GM23338 (cell line): ENCODE results near the gene FILIP1L. TPM values are rescaled to one million over a fixed set of nuclear protein-coding genes. Genes with fewer than 3 reads are reported as not detected.

Source experiments
- ATAC-seq: fragments of 200-7000 bp; cut with Tn5 transposase; 3 replicates; pipeline ENCODE4 v1.9.1; 2020
- DNase-seq: peaks from one replicate; pipeline ENCODE4 v3.0.0-alpha.2; 2015; ENCODE audit warnings: low spot score
- H2AFZ ChIP-seq: fragments of 200-600 bp; sonication (generic); 2 replicates; pipeline ENCODE4 v1.8.0; 2016; ENCODE audit warnings: antibody characterized with exemption, mild to moderate bottlenecking, moderate library complexity
- H3F3A ChIP-seq: fragments of 200-600 bp; sonication (generic); replicated peaks from 2 replicates; pipeline ENCODE4 v1.8.0; 2017; ENCODE audit warnings: antibody characterized with exemption, mixed run types, low read depth
- H3K27ac ChIP-seq: fragments of 200-600 bp; sonication (generic); 2 replicates; pipeline ENCODE4 v1.6.1; 2016; ENCODE audit warnings: low read depth
- H3K27me3 ChIP-seq: fragments of 200-600 bp; sonication (generic); 2 replicates; pipeline ENCODE4 v1.8.0; 2016; ENCODE audit warnings: mild to moderate bottlenecking, mixed run types, moderate library complexity; ENCODE audit not compliant: insufficient read depth
- H3K36me3 ChIP-seq: fragments of 200-600 bp; sonication (generic); 2 replicates; pipeline ENCODE4 v1.8.0; 2016; ENCODE audit warnings: mild to moderate bottlenecking; ENCODE audit not compliant: insufficient read depth
- H3K4me1 ChIP-seq: fragments of 200-600 bp; sonication (generic); 2 replicates; pipeline ENCODE4 v1.8.0; 2016; ENCODE audit warnings: mild to moderate bottlenecking, moderate library complexity; ENCODE audit not compliant: insufficient read depth
- H3K4me2 ChIP-seq: fragments of 200-600 bp; sonication (generic); 2 replicates; pipeline ENCODE4 v1.7.1; 2017; ENCODE audit warnings: mixed run types
- H3K4me3 ChIP-seq: fragments of 200-600 bp; sonication (generic); 2 replicates; pipeline ENCODE4 v1.6.1; 2016; ENCODE audit warnings: mixed run types
- H3K79me2 ChIP-seq: fragments of 200-600 bp; sonication (generic); replicated peaks from 2 replicates; pipeline ENCODE4 v1.8.0; 2017; ENCODE audit warnings: mild to moderate bottlenecking; ENCODE audit not compliant: insufficient read depth
- H3K9me2 ChIP-seq: fragments of 200-600 bp; sonication (generic); 2 replicates; pipeline ENCODE4 v1.8.0; 2017; ENCODE audit not compliant: insufficient read depth
- H4K20me1 ChIP-seq: fragments of 200-600 bp; sonication (generic); replicated peaks from 2 replicates; pipeline ENCODE4 v1.8.0; 2017; ENCODE audit warnings: mild to moderate bottlenecking; ENCODE audit not compliant: insufficient read depth
- H3K27ac Mint-ChIP-seq: 2 replicates; pipeline ENCODE4 v1.8.0; 2020; ENCODE audit warnings: inconsistent platforms, mild to moderate bottlenecking, moderate library complexity, mixed read lengths
- H3K27me3 Mint-ChIP-seq: 3 replicates; pipeline ENCODE4 v1.8.0; 2022; ENCODE audit warnings: low read depth, mild to moderate bottlenecking, moderate library complexity, mixed read lengths, inconsistent platforms; ENCODE audit not compliant: insufficient read depth, poor library complexity
- H3K36me3 Mint-ChIP-seq: 3 replicates; pipeline ENCODE4 v1.8.0; 2021; ENCODE audit warnings: low read depth, mild to moderate bottlenecking, inconsistent platforms, moderate library complexity, mixed read lengths
- H3K4me1 Mint-ChIP-seq: 3 replicates; pipeline ENCODE4 v1.8.0; 2020; ENCODE audit warnings: mild to moderate bottlenecking, inconsistent platforms, mixed read lengths
- H3K4me3 Mint-ChIP-seq: 3 replicates; pipeline ENCODE4 v1.8.0; 2021; ENCODE audit warnings: moderate library complexity, mild to moderate bottlenecking, inconsistent platforms, mixed read lengths
- H3K9me3 Mint-ChIP-seq: 3 replicates; pipeline ENCODE4 v1.8.0; 2020; ENCODE audit warnings: moderate library complexity, mild to moderate bottlenecking, inconsistent platforms, mixed read lengths
- CREB1 ChIP-seq: fragments of 250-450 bp; sonication (Bioruptor Pico); IDR thresholded peaks from 2 replicates; pipeline ENCODE4 v1.5.0; 2020; ENCODE audit warnings: low read depth, mild to moderate bottlenecking, moderate library complexity
- CTCF ChIP-seq, 2 experiments: fragments of 200-600 bp in 1 of 2; sonication (generic) in 1 of 2; conservative IDR thresholded peaks; 2 replicates each; pipeline versions ENCODE4 v1.5.1 to v1.6.1; 2016 to 2017; ENCODE audit warnings: antibody characterized with exemption in 2 of 2, low read depth in 2 of 2, mild to moderate bottlenecking in 2 of 2, moderate library complexity in 1 of 2
- ETS1 ChIP-seq: IDR thresholded peaks from 2 replicates; pipeline ENCODE4 v1.6.1; 2016; ENCODE audit warnings: antibody characterized with exemption
- EZH2 ChIP-seq: fragments of 200-600 bp; sonication (generic); IDR thresholded peaks from one replicate; pipeline ENCODE4 v1.8.0; 2017; ENCODE audit warnings: antibody characterized with exemption, mild to moderate bottlenecking, low read depth; ENCODE audit not compliant: unreplicated experiment
- EZH2phosphoT487 ChIP-seq: fragments of 200-600 bp; sonication (generic); IDR thresholded peaks from one replicate; pipeline ENCODE4 v1.8.1; 2018; ENCODE audit warnings: antibody characterized with exemption; ENCODE audit not compliant: unreplicated experiment
- JUNB ChIP-seq: IDR thresholded peaks from one replicate; pipeline ENCODE4 v1.6.1; 2016; ENCODE audit warnings: antibody characterized with exemption; ENCODE audit not compliant: unreplicated experiment
- NANOG ChIP-seq: IDR thresholded peaks from 2 replicates; pipeline ENCODE4 v1.6.1; 2016; ENCODE audit warnings: antibody characterized with exemption, borderline replicate concordance
- POLR2AphosphoS5 ChIP-seq: IDR thresholded peaks from 2 replicates; pipeline ENCODE4 v1.6.1; 2016; ENCODE audit warnings: antibody characterized with exemption, low read depth
- REST ChIP-seq: IDR thresholded peaks from one replicate; pipeline ENCODE4 v1.6.1; 2018; ENCODE audit warnings: antibody characterized with exemption; ENCODE audit not compliant: unreplicated experiment
- STAT1 ChIP-seq: IDR thresholded peaks from one replicate; pipeline ENCODE4 v1.6.1; 2016; ENCODE audit warnings: antibody characterized with exemption; ENCODE audit not compliant: unreplicated experiment
- ZNF114 ChIP-seq: fragments of 250-450 bp; sonication (Bioruptor Pico); IDR thresholded peaks from 2 replicates; pipeline ENCODE4 v1.5.0; 2020; ENCODE audit warnings: mild to moderate bottlenecking, moderate library complexity
- ZNF331 ChIP-seq: fragments of 250-450 bp; sonication (Bioruptor Pico); IDR thresholded peaks from 2 replicates; pipeline ENCODE4 v1.5.0; 2020; ENCODE audit warnings: low read depth, mild to moderate bottlenecking, moderate library complexity
- polyA plus RNA-seq: library from polyadenylated mRNA; unstranded; fragments of >200 nt; fragmentation: Nextera tagmentation; extraction: Ambion mirVana; gene quantifications from 2 replicates; pipeline ENCODE4 v1.2.1, GENCODE V29; 2016
- total RNA-seq: library from RNA; depleted of rRNA; stranded (reverse); fragments of >200 nt; shearing (Covaris generic); gene quantifications from 2 replicates; pipeline ENCODE4 v1.2.3, GENCODE V29; 2014
- TF ChIP-seq, protein P1 (sequence below): fragments of 250-450 bp; sonication (Bioruptor Pico); IDR thresholded peaks from 2 replicates; pipeline ENCODE4 v1.5.0; 2020; ENCODE audit warnings: mild to moderate bottlenecking, moderate library complexity

Gene FILIP1L
- total and polyA plus RNA-seq, 2 experiments from 2014 or later, result 1.6 TPM; not detected in 1

DNA sequence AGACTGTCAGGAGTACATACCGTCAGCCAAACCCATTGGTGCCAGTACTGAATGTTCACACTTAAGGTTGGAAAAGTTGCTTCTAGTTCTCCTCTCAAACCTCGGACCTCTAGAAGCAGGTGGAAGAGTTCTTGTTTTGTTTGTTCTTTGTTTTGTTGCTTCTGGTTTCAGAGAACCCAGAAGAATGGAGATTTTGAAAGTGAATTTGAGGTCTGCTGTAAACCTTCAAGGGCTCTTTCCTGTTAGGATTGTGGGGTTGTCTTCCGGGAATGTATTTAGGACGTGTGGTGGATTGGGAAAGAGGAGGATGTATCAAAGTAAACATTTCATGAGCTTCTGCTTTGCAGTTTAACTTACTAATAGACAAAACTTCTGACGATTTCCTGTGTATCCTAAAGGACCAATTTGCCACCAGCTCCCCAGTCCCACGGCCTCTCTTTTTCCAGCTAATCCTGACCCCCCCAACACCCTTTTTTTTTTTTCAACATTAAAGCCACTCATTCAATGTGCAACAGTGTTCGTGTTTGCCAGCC is 50.3 kb downstream of the FILIP1L start (continued):
- TF ChIP-seq, protein P1, sequence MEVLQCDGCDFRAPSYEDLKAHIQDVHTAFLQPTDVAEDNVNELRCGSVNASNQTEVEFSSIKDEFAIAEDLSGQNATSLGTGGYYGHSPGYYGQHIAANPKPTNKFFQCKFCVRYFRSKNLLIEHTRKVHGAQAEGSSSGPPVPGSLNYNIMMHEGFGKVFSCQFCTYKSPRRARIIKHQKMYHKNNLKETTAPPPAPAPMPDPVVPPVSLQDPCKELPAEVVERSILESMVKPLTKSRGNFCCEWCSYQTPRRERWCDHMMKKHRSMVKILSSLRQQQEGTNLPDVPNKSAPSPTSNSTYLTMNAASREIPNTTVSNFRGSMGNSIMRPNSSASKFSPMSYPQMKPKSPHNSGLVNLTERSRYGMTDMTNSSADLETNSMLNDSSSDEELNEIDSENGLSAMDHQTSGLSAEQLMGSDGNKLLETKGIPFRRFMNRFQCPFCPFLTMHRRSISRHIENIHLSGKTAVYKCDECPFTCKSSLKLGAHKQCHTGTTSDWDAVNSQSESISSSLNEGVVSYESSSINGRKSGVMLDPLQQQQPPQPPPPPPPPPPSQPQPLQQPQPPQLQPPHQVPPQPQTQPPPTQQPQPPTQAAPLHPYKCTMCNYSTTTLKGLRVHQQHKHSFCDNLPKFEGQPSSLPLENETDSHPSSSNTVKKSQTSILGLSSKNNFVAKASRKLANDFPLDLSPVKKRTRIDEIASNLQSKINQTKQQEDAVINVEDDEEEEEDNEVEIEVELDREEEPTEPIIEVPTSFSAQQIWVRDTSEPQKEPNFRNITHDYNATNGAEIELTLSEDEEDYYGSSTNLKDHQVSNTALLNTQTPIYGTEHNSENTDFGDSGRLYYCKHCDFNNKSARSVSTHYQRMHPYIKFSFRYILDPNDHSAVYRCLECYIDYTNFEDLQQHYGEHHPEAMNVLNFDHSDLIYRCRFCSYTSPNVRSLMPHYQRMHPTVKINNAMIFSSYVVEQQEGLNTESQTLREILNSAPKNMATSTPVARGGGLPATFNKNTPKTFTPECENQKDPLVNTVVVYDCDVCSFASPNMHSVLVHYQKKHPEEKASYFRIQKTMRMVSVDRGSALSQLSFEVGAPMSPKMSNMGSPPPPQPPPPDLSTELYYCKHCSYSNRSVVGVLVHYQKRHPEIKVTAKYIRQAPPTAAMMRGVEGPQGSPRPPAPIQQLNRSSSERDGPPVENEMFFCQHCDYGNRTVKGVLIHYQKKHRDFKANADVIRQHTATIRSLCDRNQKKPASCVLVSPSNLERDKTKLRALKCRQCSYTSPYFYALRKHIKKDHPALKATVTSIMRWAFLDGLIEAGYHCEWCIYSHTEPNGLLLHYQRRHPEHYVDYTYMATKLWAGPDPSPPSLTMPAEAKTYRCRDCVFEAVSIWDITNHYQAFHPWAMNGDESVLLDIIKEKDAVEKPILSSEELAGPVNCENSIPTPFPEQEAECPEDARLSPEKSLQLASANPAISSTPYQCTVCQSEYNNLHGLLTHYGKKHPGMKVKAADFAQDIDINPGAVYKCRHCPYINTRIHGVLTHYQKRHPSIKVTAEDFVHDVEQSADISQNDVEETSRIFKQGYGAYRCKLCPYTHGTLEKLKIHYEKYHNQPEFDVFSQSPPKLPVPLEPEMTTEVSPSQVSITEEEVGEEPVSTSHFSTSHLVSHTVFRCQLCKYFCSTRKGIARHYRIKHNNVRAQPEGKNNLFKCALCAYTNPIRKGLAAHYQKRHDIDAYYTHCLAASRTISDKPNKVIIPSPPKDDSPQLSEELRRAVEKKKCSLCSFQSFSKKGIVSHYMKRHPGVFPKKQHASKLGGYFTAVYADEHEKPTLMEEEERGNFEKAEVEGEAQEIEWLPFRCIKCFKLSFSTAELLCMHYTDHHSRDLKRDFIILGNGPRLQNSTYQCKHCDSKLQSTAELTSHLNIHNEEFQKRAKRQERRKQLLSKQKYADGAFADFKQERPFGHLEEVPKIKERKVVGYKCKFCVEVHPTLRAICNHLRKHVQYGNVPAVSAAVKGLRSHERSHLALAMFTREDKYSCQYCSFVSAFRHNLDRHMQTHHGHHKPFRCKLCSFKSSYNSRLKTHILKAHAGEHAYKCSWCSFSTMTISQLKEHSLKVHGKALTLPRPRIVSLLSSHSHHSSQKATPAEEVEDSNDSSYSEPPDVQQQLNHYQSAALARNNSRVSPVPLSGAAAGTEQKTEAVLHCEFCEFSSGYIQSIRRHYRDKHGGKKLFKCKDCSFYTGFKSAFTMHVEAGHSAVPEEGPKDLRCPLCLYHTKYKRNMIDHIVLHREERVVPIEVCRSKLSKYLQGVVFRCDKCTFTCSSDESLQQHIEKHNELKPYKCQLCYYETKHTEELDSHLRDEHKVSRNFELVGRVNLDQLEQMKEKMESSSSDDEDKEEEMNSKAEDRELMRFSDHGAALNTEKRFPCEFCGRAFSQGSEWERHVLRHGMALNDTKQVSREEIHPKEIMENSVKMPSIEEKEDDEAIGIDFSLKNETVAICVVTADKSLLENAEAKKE (CRISPR knock-in tag), result no peak
- TF ChIP-seq JUNB (no peak), POLR2AphosphoS5 (no peak), ZNF114 (no peak), EZH2 (no peak), STAT1 (no peak), ETS1 (no peak)

GRCh38 chr3:100062665-100063064 is 51.6 kb downstream of the FILIP1L start:
- Mint-ChIP-seq H3K27ac (no peak overlapping the region), H3K27me3 (peaks cover 3% of the 10 kb centered on the region), H3K9me3 (no peaks in the 10 kb centered on the region), H3K4me1 (peaks cover 2% of the 10 kb centered on the region; the same call in 2 of the 3 replicates), H3K36me3 (no peaks in the 10 kb centered on the region), H3K4me3 (no peak overlapping the region)
- H3K27ac ChIP-seq, result no peak overlapping the region
- no peak overlapping the region for H3K4me2 ChIP-seq
- H3K27me3 ChIP-seq, result no peaks in the 10 kb centered on the region
- no peaks in the 10 kb centered on the region for H3K79me2 ChIP-seq
- no peak for DNase-seq
- no peaks in the 10 kb centered on the region for H3F3A ChIP-seq
- H2AFZ ChIP-seq, result no peak overlapping the region
- H4K20me1 ChIP-seq, result no peaks in the 10 kb centered on the region
- no peak for ATAC-seq
- no peaks in the 10 kb centered on the region for H3K9me2 ChIP-seq
- TF ChIP-seq CTCF (conservative IDR thresholded peaks at IDR 0.05; ENCODE audit: low read depth in 2 of 2) (no peak), REST (no peak), CREB1 (CRISPR knock-in tag) (no peak), EZH2phosphoT487 (no peak), ZNF331 (CRISPR knock-in tag) (no peak), STAT1 (no peak), NANOG (no peak)
- H3K36me3 ChIP-seq, result no peaks in the 10 kb centered on the region
- H3K4me1 ChIP-seq, result peaks cover 6% of the 10 kb centered on the region
- no peak overlapping the region for H3K4me3 ChIP-seq
